ENCODE results near the gene TBL1Y.

The TBL1Y gene

DNA sequence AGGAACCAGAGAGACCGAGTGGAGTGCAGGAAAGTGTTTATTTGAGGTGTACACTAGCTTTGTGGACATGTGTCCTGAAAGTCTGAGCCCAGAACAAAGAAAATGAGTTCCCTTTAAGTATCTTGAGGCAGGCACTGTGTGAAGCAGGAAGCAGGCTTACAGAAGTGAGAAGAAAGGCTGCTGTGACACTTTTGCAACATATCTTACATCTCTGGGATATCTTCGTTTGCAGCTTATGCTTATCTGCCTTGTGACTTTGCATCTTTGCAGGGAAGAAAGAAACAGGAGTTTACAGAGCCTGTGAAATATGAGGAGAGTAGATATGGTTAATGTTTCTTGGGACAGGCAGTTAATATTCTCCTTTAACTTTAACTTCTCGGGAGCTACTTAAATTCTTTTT is 92.1 kb downstream of the TBL1Y start:
- TF ChIP-seq, protein P1, sequence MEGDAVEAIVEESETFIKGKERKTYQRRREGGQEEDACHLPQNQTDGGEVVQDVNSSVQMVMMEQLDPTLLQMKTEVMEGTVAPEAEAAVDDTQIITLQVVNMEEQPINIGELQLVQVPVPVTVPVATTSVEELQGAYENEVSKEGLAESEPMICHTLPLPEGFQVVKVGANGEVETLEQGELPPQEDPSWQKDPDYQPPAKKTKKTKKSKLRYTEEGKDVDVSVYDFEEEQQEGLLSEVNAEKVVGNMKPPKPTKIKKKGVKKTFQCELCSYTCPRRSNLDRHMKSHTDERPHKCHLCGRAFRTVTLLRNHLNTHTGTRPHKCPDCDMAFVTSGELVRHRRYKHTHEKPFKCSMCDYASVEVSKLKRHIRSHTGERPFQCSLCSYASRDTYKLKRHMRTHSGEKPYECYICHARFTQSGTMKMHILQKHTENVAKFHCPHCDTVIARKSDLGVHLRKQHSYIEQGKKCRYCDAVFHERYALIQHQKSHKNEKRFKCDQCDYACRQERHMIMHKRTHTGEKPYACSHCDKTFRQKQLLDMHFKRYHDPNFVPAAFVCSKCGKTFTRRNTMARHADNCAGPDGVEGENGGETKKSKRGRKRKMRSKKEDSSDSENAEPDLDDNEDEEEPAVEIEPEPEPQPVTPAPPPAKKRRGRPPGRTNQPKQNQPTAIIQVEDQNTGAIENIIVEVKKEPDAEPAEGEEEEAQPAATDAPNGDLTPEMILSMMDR (IDR thresholded peaks at IDR 0.05) = no peak

DNA sequence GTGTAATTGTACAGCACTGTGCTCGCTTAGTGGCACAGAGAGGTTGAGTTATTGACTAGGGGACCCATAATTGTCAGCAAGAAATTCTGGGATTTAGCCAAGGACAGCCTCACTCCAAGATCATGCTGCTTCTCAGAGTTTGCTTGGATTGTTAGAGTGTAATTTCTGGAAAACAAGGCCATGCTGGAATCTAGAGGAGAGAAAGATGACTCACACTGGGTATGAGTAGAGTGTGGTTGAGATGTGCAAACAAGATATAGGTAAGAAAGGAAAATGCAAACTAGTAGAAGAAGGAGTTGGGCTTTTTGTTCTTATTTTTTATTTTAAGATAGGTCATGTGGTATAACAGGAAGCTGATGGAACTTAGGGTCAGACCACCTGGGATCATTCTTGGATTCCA is 97.4 kb downstream of the TBL1Y start:
- TF ChIP-seq, protein P1 (IDR thresholded peaks at IDR 0.05) = no peak

DNA sequence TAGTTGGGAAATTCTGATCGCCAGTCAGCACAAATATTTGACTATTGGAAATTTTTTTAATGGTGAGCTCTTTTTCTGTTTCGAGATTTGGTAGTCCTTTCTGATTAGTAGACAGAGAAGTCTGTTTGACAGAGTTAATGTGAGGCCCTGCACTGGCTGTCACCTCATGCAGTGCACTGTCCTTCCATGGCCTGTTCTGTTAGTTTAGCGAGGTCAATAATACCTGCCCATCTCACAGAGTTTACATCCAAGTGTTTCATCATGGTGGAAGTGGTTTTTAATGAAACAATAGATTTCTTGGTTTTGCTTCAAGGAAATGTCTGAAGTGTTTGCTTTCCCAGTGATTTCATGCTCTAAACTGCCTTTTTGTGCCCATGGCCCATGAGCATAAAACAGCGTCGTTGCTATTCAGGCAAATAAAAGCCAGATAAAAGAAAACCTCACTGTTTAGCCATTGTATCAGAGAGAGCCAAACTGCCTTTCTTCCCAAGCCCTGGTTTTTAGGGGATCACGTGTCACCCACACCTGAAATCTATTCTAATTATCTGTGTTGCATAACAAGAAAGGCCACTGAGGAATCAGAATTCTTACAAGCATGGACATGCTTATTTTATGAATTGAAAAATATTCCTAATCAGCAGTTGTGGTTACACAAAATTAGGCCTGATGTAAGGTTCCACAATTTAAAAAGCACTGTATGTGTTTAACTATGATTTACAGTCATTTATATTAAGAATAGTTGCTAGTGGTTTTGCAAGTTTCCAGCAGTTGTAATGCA is 98.3 kb downstream of the TBL1Y start:
- TF ChIP-seq, protein P1 (IDR thresholded peaks at IDR 0.05) = no peak

DNA sequence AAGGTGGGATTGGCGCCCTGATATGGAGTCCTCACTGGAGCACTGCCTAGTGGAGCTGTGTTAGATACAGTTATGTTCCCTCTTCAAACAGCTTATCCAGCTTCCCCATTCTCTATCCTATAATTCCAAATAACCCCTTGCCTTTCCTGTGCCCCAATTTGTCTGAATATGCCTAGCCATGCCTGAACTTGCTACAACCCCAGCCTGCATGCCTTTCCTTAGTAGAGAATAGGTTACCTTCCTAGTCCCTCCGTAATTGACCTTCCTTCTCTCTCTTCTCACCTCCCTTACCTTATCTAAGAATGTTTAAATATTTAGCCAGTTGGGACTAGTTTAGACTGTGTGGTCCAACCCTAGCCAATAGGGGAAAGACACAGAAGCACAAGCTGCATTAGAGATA is 102.6 kb downstream of the TBL1Y start:
- TF ChIP-seq, protein P1 (IDR thresholded peaks at IDR 0.05) = no peak

DNA sequence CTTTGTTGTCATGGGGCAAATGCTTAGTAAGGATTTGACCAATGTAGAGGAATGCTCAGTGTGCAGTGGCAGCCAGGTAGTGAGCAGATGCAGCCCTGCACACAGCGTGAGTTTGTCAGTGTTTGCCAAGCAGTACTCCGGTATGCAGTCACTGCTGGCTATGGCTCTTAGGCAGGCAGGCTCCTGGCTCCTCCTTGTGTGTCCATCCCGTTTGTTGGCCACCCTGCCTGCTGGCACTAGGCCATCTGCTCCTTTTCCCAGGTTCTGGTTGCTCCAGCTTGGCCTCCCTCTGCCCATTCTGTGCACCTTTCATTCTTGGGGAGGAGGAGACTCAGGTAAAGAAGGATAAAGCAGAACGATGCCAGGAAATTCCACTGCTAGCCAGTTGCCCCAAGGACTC is 106.0 kb downstream of the TBL1Y start:
- TF ChIP-seq, protein P1 (IDR thresholded peaks at IDR 0.05) = no peak

DNA sequence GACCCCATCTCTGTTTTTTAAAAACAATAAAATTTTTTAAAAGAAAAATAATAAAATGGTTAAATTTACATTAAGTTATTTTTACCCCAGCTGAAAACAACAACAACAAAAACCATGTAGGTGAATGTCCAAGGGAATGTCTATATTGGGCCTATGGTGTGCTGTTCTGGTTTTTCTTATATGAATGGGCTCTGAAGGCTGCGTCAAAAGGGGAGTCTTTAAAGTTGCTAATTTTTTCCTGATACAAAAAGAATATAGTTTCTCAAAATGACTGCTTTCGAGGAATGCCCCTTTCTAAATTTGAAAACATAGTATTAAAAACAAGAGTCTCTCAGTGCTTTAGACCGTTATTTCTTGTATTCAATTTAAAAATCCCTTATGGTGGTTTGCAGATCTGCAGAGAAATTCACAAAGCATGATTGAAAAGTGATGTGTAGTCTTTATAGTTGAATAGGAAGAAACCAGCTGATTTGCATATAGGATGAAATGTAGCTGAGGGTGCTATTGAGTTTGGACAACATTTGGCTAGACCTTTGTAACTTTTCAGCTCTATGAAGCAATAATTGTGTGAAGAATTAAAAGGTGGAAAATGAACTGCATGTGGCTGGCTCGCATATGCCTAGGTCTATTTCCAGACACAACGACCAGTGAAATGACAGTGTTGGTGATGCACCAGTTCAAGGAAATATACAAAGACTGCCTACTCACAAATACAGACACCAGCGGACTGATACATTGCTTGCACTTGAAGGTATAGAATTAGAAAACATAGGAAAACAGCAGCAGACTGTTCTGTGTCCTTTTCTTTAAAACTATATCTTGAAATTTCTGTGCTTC is 107.0 kb downstream of the TBL1Y start:
- TF ChIP-seq, protein P1 (IDR thresholded peaks at IDR 0.05) = no peak

DNA sequence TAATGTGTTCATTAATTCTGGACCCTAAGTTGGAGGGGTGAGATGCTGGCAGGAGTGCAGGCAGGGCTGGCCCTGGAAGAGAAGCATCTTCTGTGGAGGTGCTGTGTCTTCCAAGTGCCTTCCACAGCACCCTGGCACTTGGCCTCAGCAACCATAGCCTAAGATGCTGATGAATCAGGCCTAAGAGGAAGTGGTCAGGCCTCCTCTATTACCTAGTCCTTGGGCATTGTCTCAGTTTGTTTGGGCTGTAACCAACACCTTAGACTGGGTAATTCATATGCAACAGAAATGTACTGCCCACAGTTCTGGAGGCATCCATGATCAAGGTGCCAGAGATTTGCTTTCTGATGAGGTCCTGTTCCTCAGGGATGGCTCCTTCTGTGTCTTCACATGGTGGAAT is 128.5 kb downstream of the TBL1Y start:
- TF ChIP-seq, protein P1 (IDR thresholded peaks at IDR 0.05) = no peak
